G401 (cell line): Measurements from ENCODE around the gene LRRC4. TPM values are rescaled to one million over a fixed set of nuclear protein-coding genes. Genes with fewer than 3 reads are reported as not detected.

Source experiments
- DNase-seq: peaks from one replicate; pipeline ENCODE4 v3.0.0-alpha.2; 2015; ENCODE audit warnings: low spot score
- in situ Hi-C: cut with HindIII; loops from 2 replicates; pipeline ENCODE4 v1.10.0; 2016; ENCODE audit warnings: low sequenced_read_pairs, mixed read lengths
- total RNA-seq: library from RNA; depleted of rRNA; stranded (reverse); fragments of >200 nt; shearing (Covaris generic); gene quantifications from 2 replicates; pipeline ENCODE4 v1.2.3, GENCODE V29; 2014; rRNA removed

The LRRC4 gene
- total RNA-seq, 1 experiment from 2014 or later, result 0.10 TPM

- peak; percentile 77 for DNase-seq
- in situ Hi-C loops, result no loop called here
Observed at GRCh38 chr7:127995156-127995880, 35.9 kb downstream of the LRRC4 start.

GRCh38 chr7:127993987-127994386 lies 37.2 kb downstream of the LRRC4 start:
- no peak for DNase-seq
- in situ Hi-C loops, result no loop called here

GRCh38 chr7:127993317-127993716 lies 37.9 kb downstream of the LRRC4 start:
- no peak for DNase-seq
- in situ Hi-C loops, result no loop called here

DNA sequence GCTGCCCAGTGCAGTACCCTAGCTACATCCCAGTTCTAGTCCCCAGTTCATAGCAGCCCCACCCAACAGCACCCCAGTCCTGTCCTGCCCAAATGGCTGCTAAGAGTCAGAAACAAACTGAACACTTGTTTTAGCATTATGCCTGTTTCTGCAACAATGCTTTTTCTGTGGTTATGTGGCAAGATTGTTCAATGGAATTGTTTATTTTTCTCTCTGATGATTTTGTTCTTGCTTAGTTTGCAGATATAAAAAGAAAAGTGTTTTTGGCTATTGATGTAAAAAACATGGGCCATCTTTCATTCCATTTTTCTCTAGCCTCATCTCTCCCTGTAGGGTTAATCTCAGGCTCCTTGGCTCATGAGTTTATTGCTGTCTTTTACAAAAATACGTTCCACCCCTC lies 42.5 kb downstream of the LRRC4 start:
- in situ Hi-C loops, result no loop called here
- DNase-seq, result no peak

DNA sequence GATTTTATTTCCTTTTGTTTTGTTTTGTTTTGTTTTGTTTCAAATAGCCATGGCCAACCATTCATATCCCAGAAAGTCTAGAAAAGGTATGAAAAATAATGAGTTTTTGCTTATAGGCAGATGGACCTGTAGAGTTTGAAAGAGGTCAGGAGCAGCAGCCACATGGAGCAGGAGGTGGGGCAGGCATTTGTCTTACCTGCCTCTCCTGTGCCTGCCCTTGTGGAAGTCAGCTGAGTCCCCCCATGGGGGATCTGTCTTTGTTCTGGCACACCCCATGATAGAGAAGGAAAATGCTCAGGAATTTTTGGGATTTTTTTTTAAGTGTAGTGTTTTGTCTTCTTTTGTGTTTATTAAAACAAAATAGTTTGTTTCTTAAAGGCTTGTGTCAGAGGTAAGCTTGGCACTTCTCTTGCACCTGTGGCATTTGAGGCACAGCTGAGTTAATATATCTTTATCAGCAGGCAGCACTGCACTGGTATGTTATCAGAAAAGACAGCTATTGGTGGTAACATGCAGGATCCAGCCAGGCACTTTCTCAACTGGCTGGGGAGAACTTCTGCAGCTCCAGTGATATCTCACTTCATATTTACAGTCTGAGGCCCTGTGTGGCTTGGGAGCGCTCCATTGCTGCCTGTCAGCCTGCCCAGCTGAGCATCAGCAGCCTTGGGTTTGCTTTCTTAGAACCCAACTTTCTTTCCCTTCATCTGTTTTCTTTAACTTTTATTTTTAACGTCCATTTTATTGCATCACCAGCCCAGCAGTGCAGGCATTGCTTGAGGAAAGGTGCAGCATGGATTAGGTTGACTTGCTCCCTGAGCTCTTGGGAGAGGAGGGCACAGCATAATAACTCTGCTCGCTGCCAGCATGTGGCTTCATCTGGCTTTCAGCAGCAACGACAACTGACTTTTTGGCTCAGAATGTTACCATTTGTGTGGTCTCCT lies 44.4 kb downstream of the LRRC4 start:
- in situ Hi-C loops, result no loop called here
- no peak for DNase-seq

DNA sequence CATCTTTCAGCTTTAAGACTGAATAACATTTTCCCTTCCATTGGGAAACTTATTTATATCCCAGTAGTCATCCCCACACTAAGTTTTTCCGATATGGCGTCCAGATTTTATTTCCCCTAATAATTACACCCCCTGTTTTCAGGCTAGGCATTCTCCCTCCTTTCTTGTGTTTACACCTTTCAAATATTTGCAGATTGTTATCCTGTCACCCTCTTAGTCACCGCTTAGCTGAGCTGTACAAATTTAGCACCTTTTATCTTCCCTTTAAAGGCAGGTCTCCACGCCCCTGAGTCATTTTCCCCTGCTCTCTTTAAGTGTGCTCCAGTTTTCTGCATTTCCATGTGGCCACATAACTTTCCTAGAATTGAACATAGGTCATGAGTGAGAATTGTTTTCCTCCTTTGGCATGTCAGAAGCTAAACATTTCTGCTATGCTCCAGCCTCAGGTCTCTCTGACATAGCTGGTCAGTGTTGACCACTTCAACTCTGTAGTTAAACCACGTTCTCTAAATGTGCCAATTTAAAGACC lies 47.4 kb downstream of the LRRC4 start:
- in situ Hi-C loops, result no loop called here
- no peak for DNase-seq

GRCh38 chr7:127981965-127982364 lies 49.3 kb downstream of the LRRC4 start:
- DNase-seq, result no peak
- in situ Hi-C loops, result no loop called here

GRCh38 chr7:127980901-127981300 lies 50.3 kb downstream of the LRRC4 start:
- no peak for DNase-seq

DNA sequence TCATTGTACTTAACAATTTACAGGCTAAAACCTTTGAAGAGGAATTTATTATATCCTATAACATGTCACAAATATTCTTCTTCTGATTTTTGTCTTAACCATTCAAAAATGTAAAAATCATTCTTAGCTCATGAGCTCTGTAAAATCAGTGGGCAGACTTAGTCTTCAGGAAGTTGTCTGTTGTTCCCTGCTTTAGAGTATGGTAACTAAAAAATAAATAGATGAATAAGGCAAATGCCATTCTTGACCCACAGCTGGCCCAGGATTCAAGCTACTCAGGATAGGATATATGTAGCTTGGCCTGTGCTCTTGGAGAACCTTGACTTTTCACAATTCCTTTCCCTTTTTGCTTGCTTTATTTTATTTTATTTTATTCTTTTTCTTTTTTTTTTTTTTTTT lies 51.5 kb downstream of the LRRC4 start:
- no peak for DNase-seq
- in situ Hi-C loops, result no loop called here

More at GRCh38 chr7:127980901-127981300, 50.3 kb downstream of the LRRC4 start:
- in situ Hi-C loops, result no loop called here

- in situ Hi-C loops, result no loop called here
- DNase-seq, result no peak
Observed at GRCh38 chr7:127979113-127979727, 52.0 kb downstream of the LRRC4 start.

- in situ Hi-C loops, result no loop called here
- DNase-seq, result no peak
Observed at GRCh38 chr7:127978421-127978820, 52.8 kb downstream of the LRRC4 start.

Other genes starting within 250 kb of the LRRC4 start
- not detected in 2 replicates for gene LEP, start 209.8 kb upstream of the LRRC4 start, total RNA-seq